ENCODE results near the gene PSMC4.
A peak's percentile ranks its signal among the peaks of the same experiment; 100 is the strongest.

Gene PSMC4

GRCh38 chr19:39970675-39971379, at the start of gene PSMC4:
TSS of gene PSMC4 (plus strand) at chr19:39971165. CDS start at chr19:39971203, 38 bp downstream.
- peak; percentile 94 to 98 (median 95) for DNase-seq (ENCODE audit: low read depth in 3 of 3, low spot score in 1 of 3)

- DNase-seq (ENCODE audit: low read depth in 3 of 3, low spot score in 1 of 3): no peak
Measured at GRCh38 chr19:39923862-39924261, 47.1 kb upstream of the PSMC4 start.

GRCh38 chr19:39924389-39924788, 46.6 kb upstream of the PSMC4 start:
- DNase-seq (ENCODE audit: low read depth in 3 of 3, low spot score in 1 of 3): no peak

- no peak for DNase-seq (ENCODE audit: low read depth in 3 of 3, low spot score in 1 of 3)
Measured at GRCh38 chr19:39924952-39925351, 46.0 kb upstream of the PSMC4 start.

GRCh38 chr19:39926170-39926760, 44.7 kb upstream of the PSMC4 start:
- DNase-seq (ENCODE audit: low read depth in 3 of 3, low spot score in 1 of 3): no peak

GRCh38 chr19:39927076-39927475, 43.9 kb upstream of the PSMC4 start:
- DNase-seq (ENCODE audit: low read depth in 3 of 3, low spot score in 1 of 3): no peak

- DNase-seq (ENCODE audit: low read depth in 3 of 3, low spot score in 1 of 3): no peak
Measured at GRCh38 chr19:39927524-39928356, 43.2 kb upstream of the PSMC4 start.

GRCh38 chr19:39928357-39928725, 42.6 kb upstream of the PSMC4 start:
- no peak for DNase-seq (ENCODE audit: low read depth in 3 of 3, low spot score in 1 of 3)

- DNase-seq (ENCODE audit: low read depth in 3 of 3, low spot score in 1 of 3): no peak
Measured at GRCh38 chr19:39929750-39930149, 41.2 kb upstream of the PSMC4 start.

GRCh38 chr19:39934584-39935363, 36.2 kb upstream of the PSMC4 start, which contains the start of gene FCGBP:
TSS of gene FCGBP (minus strand) at chr19:39934634.
- DNase-seq (ENCODE audit: low read depth in 3 of 3, low spot score in 1 of 3): no peak

- DNase-seq (ENCODE audit: low read depth in 3 of 3, low spot score in 1 of 3): no peak
Measured at GRCh38 chr19:39935364-39935661, 35.7 kb upstream of the PSMC4 start.

GRCh38 chr19:39936020-39936419, 34.9 kb upstream of the PSMC4 start:
- DNase-seq (ENCODE audit: low read depth in 3 of 3, low spot score in 1 of 3): no peak

GRCh38 chr19:39936622-39937021, 34.3 kb upstream of the PSMC4 start:
- no peak for DNase-seq (ENCODE audit: low read depth in 3 of 3, low spot score in 1 of 3)

- DNase-seq (ENCODE audit: low read depth in 3 of 3, low spot score in 1 of 3): peak in 2 of 3 donors; percentile 16 to 24
Measured at GRCh38 chr19:39937094-39937720, 33.8 kb upstream of the PSMC4 start.

- no peak for DNase-seq (ENCODE audit: low read depth in 3 of 3, low spot score in 1 of 3)
Measured at GRCh38 chr19:39937787-39938186, 33.2 kb upstream of the PSMC4 start.

GRCh38 chr19:39939556-39939955, 31.4 kb upstream of the PSMC4 start:
- no peak for DNase-seq (ENCODE audit: low read depth in 3 of 3, low spot score in 1 of 3)

- DNase-seq (ENCODE audit: low read depth in 3 of 3, low spot score in 1 of 3): no peak
Measured at GRCh38 chr19:39940221-39940833, 30.6 kb upstream of the PSMC4 start.

GRCh38 chr19:39941151-39941550, 29.8 kb upstream of the PSMC4 start:
- DNase-seq (ENCODE audit: low read depth in 3 of 3, low spot score in 1 of 3): no peak

GRCh38 chr19:39941615-39942365, 29.2 kb upstream of the PSMC4 start:
- peak in 2 of 3 donors; percentile 13 to 14 for DNase-seq (ENCODE audit: low read depth in 3 of 3, low spot score in 1 of 3)

- no peak for DNase-seq (ENCODE audit: low read depth in 3 of 3, low spot score in 1 of 3)
Measured at GRCh38 chr19:39942366-39942730, 28.6 kb upstream of the PSMC4 start.

Data from stimulated activated CD4-positive, alpha-beta T cell treated with anti-CD3 and anti-CD28 coated beads, TNF-alpha, amount 100 ng/mL, for 1 hour (primary cell).